ENCODE data around the gene SLC28A2. TPM values are rescaled to one million over a fixed set of nuclear protein-coding genes. Genes with fewer than 3 reads are reported as not detected.

The SLC28A2 gene
- total RNA-seq, 1 donor from 2014 or later, result not detected

DNA sequence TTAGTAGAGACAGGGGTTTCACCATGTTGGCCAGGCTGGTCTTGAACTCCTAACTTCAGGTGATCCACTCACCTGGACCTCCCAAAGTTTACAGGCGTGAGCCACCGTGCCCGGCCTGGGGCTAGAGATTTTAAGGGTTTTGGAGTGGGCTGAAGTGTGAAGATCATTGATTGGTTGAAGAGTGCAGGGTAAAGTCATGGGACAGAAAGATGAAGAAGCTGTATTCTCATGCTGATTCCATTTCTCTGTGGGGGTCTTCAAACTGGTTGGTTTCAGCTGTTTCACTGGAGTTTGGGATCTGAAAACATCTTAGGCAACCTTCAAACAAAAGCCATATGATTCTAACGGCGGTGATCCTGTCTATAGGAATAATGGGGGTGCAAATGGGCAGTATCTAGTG, 74.2 kb downstream of the SLC28A2 start:
- DNase-seq (ENCODE audit: low read depth in 2 of 2), result no peak

- no peak for DNase-seq (ENCODE audit: low read depth in 2 of 2)
These were observed 74.7 kb downstream of the SLC28A2 start for GRCh38 chr15:45326741-45327140.

Other genes starting within 250 kb of the SLC28A2 start
- 2.5 and 5.0 TPM in 2 replicates for gene SORD, start 229.0 kb upstream of the SLC28A2 start, total RNA-seq
- not detected in 2 replicates for gene DUOX2, start 138.1 kb upstream of the SLC28A2 start, total RNA-seq
- gene DUOXA2, start 137.9 kb upstream of the SLC28A2 start, total RNA-seq, result not detected in 2 replicates
- not detected in 2 replicates for gene DUOXA1, start 122.4 kb upstream of the SLC28A2 start, total RNA-seq
- not detected in 2 replicates for gene DUOX1, start 122.2 kb upstream of the SLC28A2 start, total RNA-seq
- gene SHF, start 64.3 kb upstream of the SLC28A2 start, total RNA-seq, result 3.1 and 5.1 TPM in 2 replicates
- gene GATM, start 126.3 kb downstream of the SLC28A2 start, total RNA-seq, result 0.26 and 0.38 TPM in 2 replicates